GM23248 (cell line): ENCODE results near the gene RCL1.

Experiments used
- EZH2 ChIP-seq: fragments of 200-600 bp; sonication (generic); IDR thresholded peaks from 2 replicates; pipeline ENCODE4 v1.6.1; 2018; ENCODE audit warnings: antibody characterized with exemption, mild to moderate bottlenecking; ENCODE audit not compliant: insufficient read depth, poor library complexity, severe bottlenecking
- EZH2phosphoT487 ChIP-seq: fragments of 200-600 bp; sonication (generic); IDR thresholded peaks from 2 replicates; pipeline ENCODE4 v1.6.1; 2018; ENCODE audit warnings: antibody characterized with exemption, moderate library complexity, mild to moderate bottlenecking, low read depth; ENCODE audit not compliant: insufficient read depth

DNA sequence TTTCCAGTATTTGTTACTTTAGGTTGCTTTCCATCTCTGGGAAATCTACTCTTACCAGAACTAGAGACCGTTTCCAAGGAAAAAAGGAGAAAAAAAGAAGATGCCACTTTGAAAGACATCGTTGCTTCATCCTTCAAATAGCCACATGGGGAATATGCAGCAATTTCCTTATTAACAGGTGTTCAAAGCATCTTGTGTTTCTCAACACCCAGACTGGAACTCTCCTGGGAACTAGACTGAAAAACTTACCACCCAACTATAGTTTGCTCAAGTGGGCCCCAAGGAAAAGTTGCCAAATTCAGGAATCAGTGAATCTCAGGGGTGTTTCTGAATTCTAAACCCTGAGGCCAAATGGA, 112.4 kb downstream of the RCL1 start:
- no peak for TF ChIP-seq EZH2phosphoT487
- no peak for TF ChIP-seq EZH2
